Measurements from ENCODE around the gene OGFOD1. TPM values are rescaled to one million over a fixed set of nuclear protein-coding genes. Genes with fewer than 3 reads are reported as not detected.

The OGFOD1 gene
- 67.4 to 106 TPM (median 73.5 TPM) in 5 replicates for total RNA-seq (2022; extraction: Qiagen RNA extraction)

GRCh38 chr16:56450986-56451752, at the start of gene OGFOD1, which contains the start of gene NUDT21:
Gene OGFOD1 (plus strand): TSS chr16:56451554. CDS start chr16:56451613, 59 bp downstream.
Gene NUDT21 (minus strand): TSS chr16:56451332. CDS start chr16:56451202, 130 bp downstream.

GRCh38 chr16:56425439-56425832, 25.9 kb upstream of the OGFOD1 start, which contains the start of gene AMFR:
Gene AMFR (minus strand): TSS chr16:56425545. CDS start chr16:56425327, 218 bp downstream.

GRCh38 chr16:56519459-56520250, 68.3 kb downstream of the OGFOD1 start, which contains the start of gene BBS2:
Gene BBS2 (minus strand): TSS chr16:56520024. CDS start chr16:56519862, 162 bp downstream.

Other genes with a start within 250 kb of the OGFOD1 start
- 57.4 to 72.4 TPM (median 64.9 TPM) in 5 replicates for gene AMFR, start 26.0 kb upstream of the OGFOD1 start, total RNA-seq (2022; extraction: Qiagen RNA extraction)
- 94.5 to 123 TPM (median 114 TPM) in 5 replicates for gene NUDT21, start 222 bp upstream of the OGFOD1 start, total RNA-seq (2022; extraction: Qiagen RNA extraction)
- 15.9 to 24.3 TPM (median 18.7 TPM) in 5 replicates for gene BBS2, start 68.5 kb downstream of the OGFOD1 start, total RNA-seq (2022; extraction: Qiagen RNA extraction)
- not detected in 5 replicates for gene MT4, start 113.5 kb downstream of the OGFOD1 start, total RNA-seq (2022; extraction: Qiagen RNA extraction)
- 0.28 to 0.43 TPM in 2 of 5 replicates, not detected in the others for gene MT3, start 138.0 kb downstream of the OGFOD1 start, total RNA-seq (2022; extraction: Qiagen RNA extraction)
- 843 to 1,140 TPM (median 930 TPM) in 5 replicates for gene MT2A, start 157.0 kb downstream of the OGFOD1 start, total RNA-seq (2022; extraction: Qiagen RNA extraction)
- gene MT1E, start 174.2 kb downstream of the OGFOD1 start, total RNA-seq (2022; extraction: Qiagen RNA extraction) = not detected in 5 replicates
- gene MT1M, start 181.1 kb downstream of the OGFOD1 start, total RNA-seq (2022; extraction: Qiagen RNA extraction) = not detected in 5 replicates
- 17.2 to 22.0 TPM (median 18.8 TPM) in 5 replicates for gene MT1A, start 187.1 kb downstream of the OGFOD1 start, total RNA-seq (2022; extraction: Qiagen RNA extraction)
- 0.30 TPM in 1 of 5 replicates, not detected in the others for gene MT1B, start 200.3 kb downstream of the OGFOD1 start, total RNA-seq (2022; extraction: Qiagen RNA extraction)
- gene MT1F, start 206.4 kb downstream of the OGFOD1 start, total RNA-seq (2022; extraction: Qiagen RNA extraction) = 11.8 to 21.5 TPM (median 13.0 TPM) in 5 replicates
- gene MT1G, start 216.5 kb downstream of the OGFOD1 start, total RNA-seq (2022; extraction: Qiagen RNA extraction) = not detected in 5 replicates
- not detected in 5 replicates for gene MT1H, start 218.3 kb downstream of the OGFOD1 start, total RNA-seq (2022; extraction: Qiagen RNA extraction)
- 213 to 332 TPM (median 241 TPM) in 5 replicates for gene MT1X, start 230.9 kb downstream of the OGFOD1 start, total RNA-seq (2022; extraction: Qiagen RNA extraction)